GM13976 (cell line): ENCODE measurements around the gene TMPRSS4.

Source experiments
- DNase-seq: peaks from one replicate; pipeline ENCODE4 v3.0.0; 2012; ENCODE audit warnings: low spot score
- in situ Hi-C: fragments of 300-500 bp; cut with MboI; formaldehyde crosslinking; loops from one replicate; pipeline ENCODE4 v1.12.0; 2022; ENCODE audit warnings: low sequenced_read_pairs, mixed read lengths, inconsistent platforms; ENCODE audit not compliant: unreplicated experiment
- TF ChIP-seq, protein P1 (sequence below): IDR thresholded peaks from 2 replicates; pipeline ENCODE4 v1.5.1; 2012; ENCODE audit warnings: borderline replicate concordance, mild to moderate bottlenecking; ENCODE audit not compliant: insufficient read depth; ENCODE audit errors: extremely low read depth, missing control alignments, control extremely low read depth

Gene TMPRSS4

DNA sequence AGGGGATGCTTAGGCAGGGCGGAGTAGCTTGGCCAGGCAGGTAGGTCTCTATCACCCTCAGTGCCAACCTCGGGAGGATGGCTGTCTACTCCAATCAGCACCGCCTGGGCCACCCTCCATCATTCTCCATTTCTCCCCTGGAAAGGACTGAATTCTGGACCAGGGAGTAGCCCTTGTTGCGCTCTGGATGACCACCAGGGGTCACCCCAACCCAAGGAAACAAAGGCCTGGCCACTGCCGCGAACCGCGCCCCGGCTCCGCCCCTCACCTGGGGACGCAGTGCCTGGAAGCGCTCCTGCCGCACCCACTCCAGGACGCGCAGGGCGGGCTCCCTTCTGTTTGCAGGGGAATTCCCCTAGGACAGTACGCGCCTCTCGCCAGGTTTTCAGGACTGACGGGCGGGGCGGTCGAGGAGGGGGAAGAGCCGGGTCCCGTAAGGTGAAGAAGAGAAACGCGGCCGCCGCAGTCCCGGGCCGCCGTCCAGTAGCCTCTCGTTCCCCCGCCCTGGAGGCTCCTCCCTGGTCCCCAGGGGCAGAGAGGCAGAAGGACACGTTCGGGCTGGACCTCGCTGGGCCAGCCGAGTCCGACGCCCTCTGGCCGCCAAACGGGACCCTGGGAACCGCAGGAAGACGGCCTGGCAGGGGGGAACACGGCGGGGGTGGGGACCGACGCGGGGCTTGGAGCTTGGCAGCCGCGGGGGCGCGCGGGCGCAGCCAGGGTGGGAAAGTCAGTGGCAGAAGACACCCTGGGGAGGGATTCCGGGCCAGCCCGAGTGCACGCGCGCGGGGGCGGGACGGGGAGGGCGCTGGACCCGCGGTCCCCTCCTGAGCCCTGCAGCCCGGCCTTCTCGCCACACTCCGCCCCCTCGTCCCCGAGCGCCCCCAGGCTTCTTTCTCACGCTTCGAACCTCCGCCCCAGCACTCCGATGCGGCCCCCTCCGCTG is 68.7 kb downstream of the TMPRSS4 start:
- TF ChIP-seq, protein P1, sequence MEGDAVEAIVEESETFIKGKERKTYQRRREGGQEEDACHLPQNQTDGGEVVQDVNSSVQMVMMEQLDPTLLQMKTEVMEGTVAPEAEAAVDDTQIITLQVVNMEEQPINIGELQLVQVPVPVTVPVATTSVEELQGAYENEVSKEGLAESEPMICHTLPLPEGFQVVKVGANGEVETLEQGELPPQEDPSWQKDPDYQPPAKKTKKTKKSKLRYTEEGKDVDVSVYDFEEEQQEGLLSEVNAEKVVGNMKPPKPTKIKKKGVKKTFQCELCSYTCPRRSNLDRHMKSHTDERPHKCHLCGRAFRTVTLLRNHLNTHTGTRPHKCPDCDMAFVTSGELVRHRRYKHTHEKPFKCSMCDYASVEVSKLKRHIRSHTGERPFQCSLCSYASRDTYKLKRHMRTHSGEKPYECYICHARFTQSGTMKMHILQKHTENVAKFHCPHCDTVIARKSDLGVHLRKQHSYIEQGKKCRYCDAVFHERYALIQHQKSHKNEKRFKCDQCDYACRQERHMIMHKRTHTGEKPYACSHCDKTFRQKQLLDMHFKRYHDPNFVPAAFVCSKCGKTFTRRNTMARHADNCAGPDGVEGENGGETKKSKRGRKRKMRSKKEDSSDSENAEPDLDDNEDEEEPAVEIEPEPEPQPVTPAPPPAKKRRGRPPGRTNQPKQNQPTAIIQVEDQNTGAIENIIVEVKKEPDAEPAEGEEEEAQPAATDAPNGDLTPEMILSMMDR: peak; percentile 91
- in situ Hi-C loops: no loop called here
- DNase-seq: peak; percentile 97

DNA sequence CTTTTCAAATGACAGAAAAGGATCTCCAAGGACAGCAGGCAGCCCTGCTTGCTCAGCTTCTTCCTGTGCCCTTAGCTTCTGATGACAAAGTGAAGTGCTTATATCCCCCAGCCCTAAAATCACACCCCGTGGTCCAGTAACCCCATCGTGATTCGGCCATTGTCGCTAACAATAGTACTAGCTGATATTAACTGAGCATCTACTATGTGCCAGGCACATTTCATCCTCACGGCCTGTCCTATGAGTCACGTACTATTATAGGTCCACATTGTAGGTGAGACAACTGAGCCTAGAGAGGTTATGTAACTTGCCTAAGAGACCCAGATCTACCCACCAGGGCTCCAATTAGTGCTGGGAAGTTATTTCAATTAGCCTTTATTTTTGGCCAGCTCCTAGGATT is 69.7 kb downstream of the TMPRSS4 start:
- no peak for DNase-seq
- in situ Hi-C loops: no loop called here
- TF ChIP-seq, protein P1: no peak

DNA sequence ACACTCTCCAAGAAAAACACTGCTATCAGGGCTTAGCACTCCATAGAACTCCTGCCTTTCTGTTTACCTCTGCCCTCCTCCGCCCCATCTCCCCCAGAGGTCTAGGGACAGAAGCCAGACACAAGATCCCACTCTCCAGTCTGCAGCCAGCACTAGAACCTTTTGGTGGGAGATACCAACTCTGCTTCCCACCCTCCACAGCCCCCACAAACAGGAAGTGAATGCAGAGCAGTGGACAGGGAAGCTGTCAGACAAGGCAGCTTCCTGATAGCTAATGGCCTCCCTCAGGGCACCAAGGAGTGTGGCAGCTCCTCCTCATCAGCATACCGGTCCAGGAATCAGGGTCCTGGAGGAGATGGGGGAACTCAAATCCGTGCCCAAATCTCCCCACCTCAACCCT is 70.6 kb downstream of the TMPRSS4 start:
- in situ Hi-C loops: no loop called here
- DNase-seq: no peak
- TF ChIP-seq, protein P1: no peak

DNA sequence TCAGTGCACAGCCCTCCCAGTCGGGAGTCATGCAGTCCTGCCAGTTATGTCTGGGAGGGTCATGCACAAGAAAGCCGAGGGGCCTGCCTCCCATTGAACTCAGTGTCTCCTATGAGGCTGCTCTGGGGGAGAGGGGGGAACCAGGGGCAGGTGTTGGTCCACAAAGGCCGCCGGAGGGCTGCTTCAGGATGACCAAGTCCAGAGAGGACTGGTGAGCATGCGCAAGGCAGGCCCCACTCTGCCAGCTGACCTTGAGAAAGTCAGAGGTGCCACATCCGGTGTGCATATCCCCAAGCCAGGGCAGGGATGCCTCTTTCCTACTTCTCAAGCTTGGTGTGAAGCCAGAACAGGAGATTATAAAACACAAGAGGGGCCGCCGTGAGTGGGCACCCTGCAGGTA is 71.4 kb downstream of the TMPRSS4 start:
- no peak for DNase-seq
- TF ChIP-seq, protein P1: no peak
- in situ Hi-C loops: no loop called here

DNA sequence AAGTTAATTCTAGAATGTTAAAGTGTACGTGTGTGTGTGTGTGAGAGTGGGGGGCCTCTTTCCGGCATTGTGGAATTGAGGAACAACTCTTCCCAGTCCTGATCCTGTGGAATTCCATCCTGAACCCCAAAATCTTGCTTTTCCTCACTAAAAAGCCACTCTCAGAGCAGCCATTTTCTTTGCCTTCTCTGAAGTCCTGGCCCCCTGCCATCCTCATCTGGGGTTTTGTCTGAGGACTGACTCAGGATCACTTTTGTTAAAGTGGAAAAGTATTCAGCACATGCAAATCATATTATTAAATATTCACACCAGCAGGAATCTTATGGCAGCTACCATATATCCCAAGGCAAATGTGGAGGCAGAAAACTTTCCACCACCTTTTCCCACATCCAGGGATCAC is 72.0 kb downstream of the TMPRSS4 start:
- TF ChIP-seq, protein P1: no peak
- in situ Hi-C loops: no loop called here
- DNase-seq: no peak

DNA sequence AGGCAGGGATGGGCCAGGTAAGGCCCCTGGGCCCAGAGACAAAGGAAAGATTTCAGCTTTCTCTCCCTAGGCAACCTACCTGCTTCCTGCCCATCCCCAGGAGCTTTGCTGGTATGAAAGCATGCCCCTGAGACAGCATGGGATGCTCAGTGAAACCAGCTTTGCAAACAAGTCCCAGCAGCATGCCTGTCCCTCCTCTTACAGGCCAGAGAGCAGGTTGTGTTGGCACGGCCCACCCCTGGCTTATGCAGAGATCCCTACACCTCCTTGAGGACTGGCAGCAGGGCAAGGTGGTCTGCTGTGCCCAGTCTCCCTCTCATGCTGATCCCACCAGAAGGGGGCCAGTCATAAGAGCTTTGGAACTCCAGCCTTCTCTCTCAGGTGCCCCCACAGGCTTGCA is 72.6 kb downstream of the TMPRSS4 start:
- TF ChIP-seq, protein P1: no peak
- DNase-seq: no peak
- in situ Hi-C loops: no loop called here
